ACHN (cell line): Measurements from ENCODE around the gene PITX2.
"Not testable (repeated sequence)": the region's sequence is repeated elsewhere in the genome, so short reads cannot be mapped to it uniquely, and the experiment has no call there.

Source experiments
- DNase-seq: peaks from one replicate; pipeline ENCODE4 v3.0.0-alpha.2; 2015
- in situ Hi-C: cut with HindIII; loops from 2 replicates; pipeline ENCODE4 v1.10.0; 2017; ENCODE audit warnings: low sequenced_read_pairs, low pct_ligation_motif_present, low pct_unique_long_range_greater_than_20kb

Gene PITX2

DNA sequence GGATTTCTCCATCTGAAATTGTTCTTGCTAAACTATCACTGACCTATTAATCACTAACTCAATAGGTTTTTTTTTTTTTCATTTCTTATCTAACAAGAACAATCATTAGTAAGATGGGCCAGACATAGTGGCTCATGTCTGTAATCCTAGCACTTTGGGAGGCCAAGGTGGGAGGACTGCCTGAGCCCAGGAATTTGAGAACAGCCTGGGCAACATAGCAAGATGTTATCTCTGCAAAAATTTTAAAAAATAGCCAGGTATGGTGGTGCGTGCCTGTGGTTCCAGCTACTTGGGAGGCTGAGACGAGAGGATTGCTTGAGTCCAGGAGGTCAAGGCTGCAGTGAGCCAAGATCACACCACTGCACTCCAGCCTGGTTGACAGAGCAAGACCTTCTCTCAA lies 46.2 kb downstream of the PITX2 start:
- in situ Hi-C loops = not testable (repeated sequence)

More for the DNA sequence above, 46.2 kb downstream of the PITX2 start:
- not testable (repeated sequence) for DNase-seq
